Fibroblast of skin of back (primary cell): Measurements from ENCODE around the gene CAMTA1.

Source experiments
- DNase-seq: peaks from one replicate; pipeline ENCODE4 v3.0.0-alpha.2; 2013

Gene CAMTA1

GRCh38 chr1:7508934-7509519, 723.8 kb downstream of the CAMTA1 start:
- no peak for DNase-seq

GRCh38 chr1:7509598-7509997, 724.3 kb downstream of the CAMTA1 start:
- no peak for DNase-seq

GRCh38 chr1:7510389-7510931, 725.2 kb downstream of the CAMTA1 start:
- DNase-seq = no peak

GRCh38 chr1:7511381-7511780, 726.1 kb downstream of the CAMTA1 start:
- DNase-seq = no peak

- peak; percentile 30 for DNase-seq
Measured at GRCh38 chr1:7513081-7513480, 727.8 kb downstream of the CAMTA1 start.

- no peak for DNase-seq
Measured at GRCh38 chr1:7515175-7515574, 729.9 kb downstream of the CAMTA1 start.

GRCh38 chr1:7515904-7516303, 730.6 kb downstream of the CAMTA1 start:
- DNase-seq = no peak

GRCh38 chr1:7516341-7516740, 731.1 kb downstream of the CAMTA1 start:
- peak; percentile 30 for DNase-seq

- DNase-seq = no peak
Measured at GRCh38 chr1:7516929-7517328, 731.7 kb downstream of the CAMTA1 start.

GRCh38 chr1:7517611-7518330, 732.5 kb downstream of the CAMTA1 start:
- DNase-seq = no peak

- DNase-seq = no peak
Measured at GRCh38 chr1:7518411-7518810, 733.2 kb downstream of the CAMTA1 start.

GRCh38 chr1:7519181-7519860, 734.1 kb downstream of the CAMTA1 start:
- no peak for DNase-seq

- no peak for DNase-seq
Measured at GRCh38 chr1:7519861-7520395, 734.7 kb downstream of the CAMTA1 start.

- DNase-seq = no peak
Measured at GRCh38 chr1:7520496-7520895, 735.2 kb downstream of the CAMTA1 start.

- DNase-seq = no peak
Measured at GRCh38 chr1:7524341-7525337, 739.4 kb downstream of the CAMTA1 start.

GRCh38 chr1:7525338-7526063, 740.2 kb downstream of the CAMTA1 start:
- DNase-seq = no peak

GRCh38 chr1:7526196-7526866, 741.1 kb downstream of the CAMTA1 start:
- DNase-seq = no peak

GRCh38 chr1:7526867-7527732, 741.8 kb downstream of the CAMTA1 start:
- DNase-seq = peak; percentile 76

- no peak for DNase-seq
Measured at GRCh38 chr1:7527733-7528045, 742.4 kb downstream of the CAMTA1 start.
